Breast epithelium (tissue), 4 donors: ENCODE measurements around the gene ITPKB. TPM values are rescaled to one million over a fixed set of nuclear protein-coding genes. Genes with fewer than 3 reads are reported as not detected.

ENCODE experiments used
- DNase-seq, 2 donors: peaks; one replicate each; pipeline ENCODE4 v3.0.0-alpha.2; 2019; ENCODE audit warnings: low spot score in 2 of 2
- H3K27ac ChIP-seq, 2 donors: fragments of 200-600 bp; sonication (generic) in 1 of 2; one replicate each; pipeline ENCODE4 v1.5.1; 2016 to 2019; ENCODE audit warnings: mild to moderate bottlenecking in 1 of 2
- H3K27me3 ChIP-seq, 2 donors: fragments of 200-600 bp; sonication (generic) in 1 of 2; one replicate each; pipeline versions ENCODE4 v1.5.1 to v1.6.0; 2017 to 2019; ENCODE audit warnings: control low read depth in 1 of 2, mild to moderate bottlenecking in 1 of 2
- H3K36me3 ChIP-seq: fragments of 200-600 bp; one replicate; pipeline ENCODE4 v1.5.1; 2019
- H3K4me1 ChIP-seq, 2 donors: fragments of 200-600 bp; sonication (generic); one replicate each; pipeline ENCODE4 v1.5.1; 2016 to 2019; ENCODE audit warnings: control low read depth in 1 of 2
- H3K4me3 ChIP-seq, 3 donors: fragments of 200-600 bp; sonication (generic); 1 replicate in 2 of 3; 2 replicates in 1 of 3; pipeline ENCODE4 v1.5.1; 2016 to 2019; ENCODE audit warnings: mild to moderate bottlenecking in 3 of 3, moderate library complexity in 2 of 3
- H3K9me3 ChIP-seq, 2 donors: fragments of 200-600 bp; sonication (generic) in 1 of 2; one replicate each; pipeline ENCODE4 v1.5.1; 2016 to 2019; ENCODE audit warnings: control low read depth in 1 of 2
- POLR2A ChIP-seq: fragments of 450-650 bp; IDR thresholded peaks from one replicate; pipeline ENCODE4 v1.6.1; 2016; ENCODE audit warnings: antibody characterized with exemption, mild to moderate bottlenecking, moderate library complexity
- POLR2AphosphoS5 ChIP-seq, 3 donors: sonication (generic); formaldehyde crosslinking; IDR thresholded peaks; one replicate each; pipeline ENCODE4 v1.6.1; 2017; ENCODE audit warnings: antibody characterized with exemption in 3 of 3
- intact Hi-C: fragments of 100-400 bp; cut with DNase I; formaldehyde crosslinking; loops from one replicate; pipeline ENCODE4 v1.15.1; 2023; ENCODE audit warnings: low total_unique reads
- total RNA-seq, 3 donors: library from RNA; depleted of rRNA; stranded (reverse); fragments of >200 nt; gene quantifications; one replicate each; pipeline ENCODE4 v1.1.0, GENCODE V29; 2016
- TF ChIP-seq, protein P1 (sequence below), 3 donors: fragments of 450-650 bp; IDR thresholded peaks; one replicate each; pipeline ENCODE4 v1.5.1; 2016 to 2017; ENCODE audit warnings: antibody characterized with exemption in 3 of 3, mild to moderate bottlenecking in 3 of 3, moderate library complexity in 3 of 3

ITPKB gene
- total RNA-seq, 3 donors from 2014 or later = 24.0 to 37.6 (median 25.6) TPM

DNA sequence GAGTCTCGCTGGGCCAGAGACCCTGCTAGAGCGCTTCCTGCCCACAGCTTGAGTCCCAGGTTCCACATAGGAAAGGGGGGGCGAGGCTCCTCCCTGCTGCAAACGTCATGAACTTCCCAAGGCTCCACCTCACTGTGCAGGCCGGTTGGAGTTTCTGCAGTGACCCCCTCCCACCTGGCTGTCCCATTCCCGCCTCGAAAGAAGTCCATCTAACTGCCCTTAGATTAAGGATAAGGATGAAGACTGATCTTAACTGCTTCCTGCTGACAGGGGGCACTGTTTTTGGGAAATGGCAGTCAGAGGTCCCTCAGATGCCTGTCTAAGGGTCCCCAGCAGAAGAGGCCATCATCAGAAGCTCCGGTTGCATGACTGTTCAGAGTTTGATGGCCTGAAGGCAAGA lies 127.8 kb downstream of the ITPKB start:
- no peak for TF ChIP-seq POLR2A
- no peak for TF ChIP-seq POLR2AphosphoS5 (IDR thresholded peaks at IDR 0.05)
- TF ChIP-seq, protein P1, sequence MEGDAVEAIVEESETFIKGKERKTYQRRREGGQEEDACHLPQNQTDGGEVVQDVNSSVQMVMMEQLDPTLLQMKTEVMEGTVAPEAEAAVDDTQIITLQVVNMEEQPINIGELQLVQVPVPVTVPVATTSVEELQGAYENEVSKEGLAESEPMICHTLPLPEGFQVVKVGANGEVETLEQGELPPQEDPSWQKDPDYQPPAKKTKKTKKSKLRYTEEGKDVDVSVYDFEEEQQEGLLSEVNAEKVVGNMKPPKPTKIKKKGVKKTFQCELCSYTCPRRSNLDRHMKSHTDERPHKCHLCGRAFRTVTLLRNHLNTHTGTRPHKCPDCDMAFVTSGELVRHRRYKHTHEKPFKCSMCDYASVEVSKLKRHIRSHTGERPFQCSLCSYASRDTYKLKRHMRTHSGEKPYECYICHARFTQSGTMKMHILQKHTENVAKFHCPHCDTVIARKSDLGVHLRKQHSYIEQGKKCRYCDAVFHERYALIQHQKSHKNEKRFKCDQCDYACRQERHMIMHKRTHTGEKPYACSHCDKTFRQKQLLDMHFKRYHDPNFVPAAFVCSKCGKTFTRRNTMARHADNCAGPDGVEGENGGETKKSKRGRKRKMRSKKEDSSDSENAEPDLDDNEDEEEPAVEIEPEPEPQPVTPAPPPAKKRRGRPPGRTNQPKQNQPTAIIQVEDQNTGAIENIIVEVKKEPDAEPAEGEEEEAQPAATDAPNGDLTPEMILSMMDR (IDR thresholded peaks at IDR 0.05) = no peak
- no peak overlapping the region for H3K4me3 ChIP-seq
- no peaks in the 10 kb centered on the region for H3K36me3 ChIP-seq
- no peaks in the 10 kb centered on the region for H3K9me3 ChIP-seq
- DNase-seq = no peak
- H3K4me1 ChIP-seq = no peaks in the 10 kb centered on the region
- no peak overlapping the region for H3K27ac ChIP-seq
- H3K27me3 ChIP-seq = no peaks in the 10 kb centered on the region
- intact Hi-C loops = no loop called here

DNA sequence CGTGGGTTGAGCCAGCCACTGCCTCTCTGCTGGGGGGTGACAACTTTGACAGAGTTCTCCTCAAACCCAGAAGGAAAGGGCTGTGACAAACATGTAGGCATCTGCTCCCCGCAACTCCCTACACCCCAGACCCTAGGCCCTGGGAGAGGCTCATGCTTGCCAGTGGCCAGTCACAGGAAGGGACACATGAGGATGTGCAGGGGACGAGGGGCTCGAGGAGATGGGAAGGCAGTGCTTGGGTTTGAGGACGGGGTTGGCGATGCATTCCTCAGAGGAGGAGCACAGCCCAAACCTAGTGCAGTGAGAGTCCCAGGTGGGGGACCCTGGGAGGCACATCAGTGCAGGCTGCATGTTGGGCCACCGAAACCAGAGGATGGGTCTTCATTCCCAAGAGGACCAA lies 128.4 kb downstream of the ITPKB start:
- Histone ChIP-seq H3K27ac (no peak overlapping the region), H3K27me3 (no peaks in the 10 kb centered on the region), H3K4me3 (no peak overlapping the region), H3K9me3 (no peaks in the 10 kb centered on the region), H3K4me1 (peaks cover 0 to under 1% of the 10 kb centered on the region in 2 donors), H3K36me3 (no peaks in the 10 kb centered on the region)
- no peak for DNase-seq
- TF ChIP-seq POLR2AphosphoS5 (IDR thresholded peaks at IDR 0.05) (no peak), POLR2A (no peak)
- TF ChIP-seq, protein P1 (IDR thresholded peaks at IDR 0.05) = no peak
- intact Hi-C loops = no loop called here

DNA sequence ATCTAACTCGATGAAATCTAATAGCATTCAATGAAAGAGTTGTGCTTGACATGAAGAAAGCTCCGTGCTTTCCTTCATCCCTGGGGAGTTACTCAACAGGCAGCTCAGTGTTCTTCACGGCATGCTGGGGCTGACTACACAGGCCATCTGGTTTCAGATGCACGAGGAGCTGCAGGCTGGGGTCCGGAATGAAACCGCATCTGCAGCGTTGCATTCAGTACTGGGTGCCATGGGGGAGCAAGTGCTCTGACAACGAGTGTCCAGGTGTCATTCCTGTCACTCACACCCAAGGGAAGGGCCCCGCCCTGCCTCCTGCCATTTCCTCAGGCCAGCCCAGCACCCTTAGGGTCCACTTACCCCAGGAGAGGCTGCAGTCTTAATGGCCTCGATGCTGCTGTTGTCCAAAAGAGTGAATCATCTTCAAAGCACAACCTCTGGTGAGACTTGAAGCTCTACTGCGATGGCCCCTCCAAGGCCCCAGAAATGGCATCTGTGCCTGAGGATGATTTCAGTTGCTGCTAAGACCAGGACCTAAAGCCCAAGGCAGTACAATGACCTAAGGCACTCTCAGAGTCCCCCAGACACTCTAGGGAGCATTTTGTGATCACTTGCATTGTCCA lies 129.1 kb downstream of the ITPKB start:
- H3K27me3 ChIP-seq = no peaks in the 10 kb centered on the region
- H3K4me1 ChIP-seq = peaks cover 0 to 8% of the 10 kb centered on the region in 2 donors
- no peak for DNase-seq
- H3K36me3 ChIP-seq = no peaks in the 10 kb centered on the region
- TF ChIP-seq POLR2AphosphoS5 (IDR thresholded peaks at IDR 0.05) = peak in 1 of 3 donors; percentile 43
- TF ChIP-seq, protein P1 (IDR thresholded peaks at IDR 0.05) = no peak
- no peak for TF ChIP-seq POLR2A
- H3K4me3 ChIP-seq = no peak overlapping the region
- intact Hi-C loops = loop anchor here (10.0 kb wide), 1 partner anchor 65 kb away; the partner anchor contains the start of gene STUM
- H3K27ac ChIP-seq = no peak overlapping the region
- H3K9me3 ChIP-seq = no peaks in the 10 kb centered on the region

DNA sequence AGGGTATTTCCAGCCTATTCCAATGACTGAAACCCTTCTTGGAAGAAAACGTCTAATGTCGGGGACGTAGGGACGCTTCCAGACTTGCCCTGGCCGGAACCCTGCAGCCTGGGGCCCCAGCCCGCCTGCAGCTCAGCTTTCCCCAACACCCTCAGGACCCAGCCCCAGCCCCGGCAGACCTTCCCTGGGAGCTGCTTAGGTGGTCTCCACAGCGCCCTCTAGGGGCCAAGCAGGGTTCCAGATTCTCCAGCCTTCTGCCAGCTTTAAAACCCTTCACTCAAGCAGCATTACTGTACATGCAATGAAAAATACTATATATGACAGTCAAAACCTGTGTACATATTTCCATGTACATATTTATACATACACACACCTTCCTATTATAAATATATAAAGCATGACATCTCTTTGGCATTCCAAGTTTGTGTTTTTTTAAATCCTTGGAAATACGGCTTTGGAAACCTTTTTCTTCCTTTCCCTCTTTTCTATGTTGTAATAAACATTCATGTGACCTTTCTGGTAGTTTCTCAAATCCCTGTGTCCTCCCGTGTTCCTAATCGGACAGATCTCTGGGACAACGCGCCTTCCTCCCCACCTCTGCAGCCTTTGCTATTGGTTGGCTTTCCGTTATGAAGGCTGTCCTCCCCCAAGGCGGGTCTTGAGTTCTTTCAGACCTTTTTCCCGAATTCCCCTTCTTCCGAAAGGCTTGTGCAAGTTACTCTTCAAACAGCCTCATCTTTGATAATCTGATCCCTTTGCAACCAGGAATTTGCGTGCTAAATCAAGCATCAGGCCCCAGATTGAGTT lies 130.2 kb downstream of the ITPKB start:
- Histone ChIP-seq H3K9me3 (no peaks in the 10 kb centered on the region), H3K36me3 (no peaks in the 10 kb centered on the region), H3K27ac (no peak overlapping the region), H3K4me3 (no peak overlapping the region), H3K27me3 (no peaks in the 10 kb centered on the region), H3K4me1 (peaks cover 7 to 10% of the 10 kb centered on the region in 2 donors)
- DNase-seq = no peak
- intact Hi-C loops = loop anchor here (10.0 kb wide), 1 partner anchor 64 kb away; the partner anchor contains the start of gene STUM
- TF ChIP-seq, protein P1 (IDR thresholded peaks at IDR 0.05) = peak; percentile 44 to 59 (median 57)
- TF ChIP-seq POLR2A (no peak), POLR2AphosphoS5 (IDR thresholded peaks at IDR 0.05) (no peak)

DNA sequence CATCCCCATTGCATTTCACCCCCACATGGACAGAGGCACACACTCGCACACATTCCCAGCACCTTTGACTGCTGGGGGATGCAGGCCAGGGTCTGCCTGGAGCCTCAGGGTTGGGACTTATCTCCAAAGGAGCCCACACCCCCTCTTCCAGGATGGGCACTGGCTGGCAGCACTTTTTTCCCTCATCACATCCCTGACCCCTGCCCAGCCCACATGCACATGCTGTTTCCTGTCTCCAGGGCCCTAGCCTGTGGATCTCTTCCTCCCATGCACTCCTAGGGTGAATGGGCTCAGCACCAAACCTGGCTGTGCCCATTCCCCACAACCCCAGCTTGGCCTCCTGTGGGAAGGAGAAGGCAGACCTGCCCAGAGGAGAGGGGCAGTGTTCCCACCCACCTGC lies 131.3 kb downstream of the ITPKB start:
- Histone ChIP-seq H3K27ac (no peak overlapping the region), H3K27me3 (no peaks in the 10 kb centered on the region), H3K36me3 (no peaks in the 10 kb centered on the region), H3K4me3 (no peak overlapping the region), H3K4me1 (peaks cover 12 to 18% of the 10 kb centered on the region in 2 donors), H3K9me3 (no peaks in the 10 kb centered on the region)
- intact Hi-C loops = loop anchor here (10.0 kb wide), 1 partner anchor 63 kb away; the partner anchor contains the start of gene STUM
- DNase-seq = no peak
- TF ChIP-seq POLR2A (no peak), POLR2AphosphoS5 (IDR thresholded peaks at IDR 0.05) (no peak)
- TF ChIP-seq, protein P1 (IDR thresholded peaks at IDR 0.05) = no peak
